Central memory CD4-positive, alpha-beta T cell (primary cell): ENCODE measurements around the gene TTC1.
"Not testable (repeated sequence)": the region's sequence is repeated elsewhere in the genome, so short reads cannot be mapped to it uniquely, and the experiment has no call there.

Experiments used
- DNase-seq: peaks from one replicate; pipeline ENCODE4 v3.0.0; 2022
- total RNA-seq, 3 experiments: gene quantifications; one replicate each; lab custom pipeline; 2026; lab: John Stamatoyannopoulos, UW

TTC1 gene, protein sequence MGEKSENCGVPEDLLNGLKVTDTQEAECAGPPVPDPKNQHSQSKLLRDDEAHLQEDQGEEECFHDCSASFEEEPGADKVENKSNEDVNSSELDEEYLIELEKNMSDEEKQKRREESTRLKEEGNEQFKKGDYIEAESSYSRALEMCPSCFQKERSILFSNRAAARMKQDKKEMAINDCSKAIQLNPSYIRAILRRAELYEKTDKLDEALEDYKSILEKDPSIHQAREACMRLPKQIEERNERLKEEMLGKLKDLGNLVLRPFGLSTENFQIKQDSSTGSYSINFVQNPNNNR
- 33.0 to 113 (median 63.9) reads per million in 3 experiments for total RNA-seq

DNA sequence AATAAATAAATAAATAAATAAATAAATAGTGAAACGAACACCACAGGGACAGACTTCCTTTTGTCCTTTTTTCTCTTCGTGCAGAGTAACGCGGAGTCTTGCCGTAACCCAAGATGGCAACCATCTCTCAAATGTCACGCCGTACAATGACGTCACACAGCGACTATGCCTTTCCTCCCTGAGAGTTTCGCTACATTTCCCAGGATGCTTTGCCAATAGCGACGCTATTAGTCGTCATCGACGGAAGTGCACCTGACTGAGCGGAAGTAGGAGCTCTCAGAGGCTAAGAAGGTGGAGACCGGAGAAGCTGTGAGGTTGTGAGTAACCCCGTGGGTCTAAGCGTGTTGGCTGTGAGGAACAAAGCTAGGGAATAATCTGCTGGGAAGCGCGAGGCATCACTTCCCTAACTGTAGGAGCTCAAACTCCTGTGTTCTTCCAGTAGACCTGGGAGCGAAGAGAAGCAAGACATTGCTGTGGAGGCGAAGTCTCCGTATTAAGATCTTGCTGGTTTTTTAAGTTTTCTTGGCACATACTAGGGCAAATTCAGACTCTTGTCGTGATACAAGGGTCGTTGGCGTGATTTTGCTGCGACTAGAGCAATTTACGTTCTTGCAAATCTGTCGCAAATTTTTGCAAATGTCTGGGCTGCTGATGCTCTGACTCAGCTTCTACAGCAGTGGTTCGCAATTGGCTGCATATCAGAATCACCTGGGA lies at the start of gene TTC1:
Gene TTC1 (plus strand): TSS at position 263 of the 714 bp plus-strand sequence. CDS start 1,390 bp downstream, outside the sequence.
- peak; percentile 93 for DNase-seq

DNA sequence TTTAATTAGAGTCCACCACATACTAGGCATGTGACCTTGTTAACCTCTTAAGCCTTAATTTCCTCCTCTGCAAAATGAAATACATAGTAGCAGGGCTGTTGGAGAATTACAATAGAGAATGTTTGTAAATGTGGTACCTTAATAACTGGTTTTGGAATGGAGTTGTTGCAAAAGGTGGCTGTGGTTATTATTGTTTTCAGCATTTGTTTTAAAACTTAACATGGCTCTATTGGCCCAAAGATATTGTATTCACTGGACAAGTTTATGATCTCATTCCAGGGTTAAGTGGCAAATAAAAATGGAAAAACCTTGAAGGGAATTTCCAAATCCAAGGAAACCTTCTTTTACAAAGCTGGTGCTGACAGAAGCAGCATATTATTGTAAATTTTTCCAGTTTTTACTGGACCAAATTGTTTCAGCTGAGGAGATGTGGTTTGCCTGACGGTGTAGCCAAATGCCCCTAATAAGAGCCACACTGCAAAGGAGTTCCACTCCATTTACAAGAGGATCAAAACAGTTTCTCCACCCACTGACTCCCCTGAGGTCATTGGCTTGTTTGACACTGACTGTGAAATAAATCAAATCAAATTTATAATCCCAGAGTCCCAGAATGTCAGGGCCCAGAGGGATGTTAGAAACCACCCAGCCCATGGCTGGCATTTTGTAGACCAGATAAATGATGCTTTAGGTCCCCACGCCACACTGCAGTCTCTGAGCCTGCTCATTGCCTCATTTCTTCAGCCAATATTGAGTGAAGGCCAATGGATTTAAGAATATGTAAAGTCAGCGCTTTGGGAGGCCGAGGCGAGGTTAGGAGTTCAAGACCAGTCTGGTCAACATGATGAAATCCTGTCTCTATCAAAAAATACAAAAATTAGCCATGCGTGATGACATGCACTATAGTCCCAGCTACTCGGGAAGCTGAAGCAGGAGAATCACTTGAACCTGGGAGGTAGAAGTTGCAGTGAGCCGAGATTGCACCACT lies 47.5 kb upstream of the TTC1 start:
- DNase-seq, result no peak

DNA sequence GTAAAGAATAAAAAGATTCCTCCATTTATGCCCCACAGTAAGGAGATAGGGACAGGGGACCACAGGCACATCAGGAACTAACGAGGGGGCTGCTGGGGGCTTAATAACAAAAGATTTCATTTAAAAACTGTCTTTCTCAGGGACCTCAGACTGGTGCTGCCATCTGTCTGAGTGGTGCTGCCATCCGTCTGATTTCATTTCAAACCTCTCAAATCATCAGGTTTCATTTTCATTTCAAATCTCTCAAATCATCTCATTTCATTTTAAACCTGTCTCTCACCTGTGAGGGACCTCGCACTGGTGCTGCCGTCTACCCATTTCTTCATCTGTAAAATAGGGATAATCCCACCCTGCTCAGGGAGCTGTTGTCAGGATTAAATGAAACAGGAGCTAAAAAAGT lies 46.7 kb upstream of the TTC1 start:
- no peak for DNase-seq

DNA sequence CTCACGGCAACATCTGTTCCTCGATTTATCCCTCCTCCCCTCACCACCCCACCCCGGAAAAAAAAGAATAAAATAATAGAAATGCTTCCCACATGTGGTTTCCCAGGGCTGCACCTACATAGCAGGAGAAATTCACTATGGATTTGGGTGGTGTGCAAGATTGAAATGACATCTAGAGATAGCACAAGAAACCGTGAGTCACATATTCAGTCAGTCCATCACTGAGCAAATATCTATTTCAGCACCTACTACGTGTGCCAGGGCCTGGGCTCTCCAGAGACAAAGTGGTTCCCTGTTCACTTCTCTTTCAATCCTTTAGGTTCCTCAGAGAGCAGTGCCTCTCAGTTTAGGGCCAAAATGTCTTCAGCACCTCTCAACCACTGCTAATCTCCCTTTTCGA lies 45.0 kb upstream of the TTC1 start:
- DNase-seq, result no peak

DNA sequence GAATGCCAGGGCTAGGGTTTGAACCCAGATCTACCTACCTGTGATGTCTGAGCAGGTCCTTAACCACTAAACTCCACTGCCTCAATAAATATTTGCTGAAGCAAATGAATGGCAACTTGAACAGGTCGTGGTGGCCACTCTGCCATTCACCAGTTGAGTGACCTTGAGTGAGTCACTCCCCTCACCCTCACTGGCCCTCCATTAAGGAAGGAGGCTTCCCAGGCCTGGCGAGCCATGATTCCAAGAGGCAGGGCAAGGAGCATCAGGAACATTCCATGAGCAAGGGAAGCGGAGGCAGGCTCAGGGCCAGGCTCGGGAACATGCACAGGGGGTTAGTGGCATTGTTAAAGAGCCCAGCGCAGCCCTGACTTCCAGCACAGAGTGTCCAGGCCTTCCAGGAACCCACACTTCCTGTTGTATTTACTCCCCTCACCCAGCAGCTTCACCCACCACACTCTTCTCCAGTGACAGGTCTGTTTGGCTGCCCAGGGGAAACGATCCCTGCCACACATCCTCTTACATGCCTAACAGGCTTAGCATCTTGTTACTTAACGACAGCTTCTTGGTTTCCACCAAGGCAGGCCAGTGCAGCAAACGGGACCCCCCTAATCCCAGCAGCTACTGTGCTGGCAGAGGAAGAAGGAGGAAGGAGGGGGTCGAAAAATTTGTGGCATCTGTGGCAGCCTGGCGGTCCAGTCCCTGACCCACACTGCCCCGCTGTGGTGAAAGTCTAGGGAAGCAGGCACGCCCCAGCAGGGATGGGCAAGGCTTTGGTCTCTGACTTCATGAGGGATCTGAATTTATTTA lies 43.7 kb upstream of the TTC1 start:
- DNase-seq, result no peak

DNA sequence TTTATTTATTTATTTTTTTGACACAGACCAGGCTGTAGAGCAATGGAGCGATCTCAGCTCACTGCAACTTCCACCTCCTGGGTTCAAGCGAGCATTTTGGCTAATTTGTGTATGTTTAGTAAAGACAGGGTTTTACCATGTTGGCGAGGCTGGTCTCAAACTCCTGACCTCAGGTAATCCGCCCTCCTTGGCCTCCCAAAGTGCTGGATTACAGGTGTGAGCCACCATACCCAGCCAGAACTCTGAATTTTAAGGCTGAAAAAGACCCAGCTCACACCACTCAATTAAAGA lies 43.2 kb upstream of the TTC1 start:
- DNase-seq, result not testable (repeated sequence)

DNA sequence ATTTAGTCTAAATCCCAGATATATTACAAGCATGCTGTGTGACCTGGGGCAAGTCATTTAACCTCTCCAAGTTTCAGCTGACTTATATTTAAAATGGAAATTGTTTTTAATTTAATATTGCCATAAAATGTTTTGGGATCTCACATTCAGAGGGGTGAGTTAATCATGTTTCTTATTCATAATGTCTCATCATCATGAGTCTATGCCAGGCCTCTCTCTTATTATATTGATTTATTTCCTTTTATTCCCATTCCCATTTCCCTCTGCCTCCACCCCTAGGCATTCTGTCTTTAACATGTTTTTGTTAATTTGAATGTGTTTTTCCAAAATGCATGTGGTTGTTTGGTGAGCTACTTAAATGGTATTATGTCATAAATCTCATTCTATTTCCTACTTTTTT lies 39.0 kb upstream of the TTC1 start:
- no peak for DNase-seq

DNA sequence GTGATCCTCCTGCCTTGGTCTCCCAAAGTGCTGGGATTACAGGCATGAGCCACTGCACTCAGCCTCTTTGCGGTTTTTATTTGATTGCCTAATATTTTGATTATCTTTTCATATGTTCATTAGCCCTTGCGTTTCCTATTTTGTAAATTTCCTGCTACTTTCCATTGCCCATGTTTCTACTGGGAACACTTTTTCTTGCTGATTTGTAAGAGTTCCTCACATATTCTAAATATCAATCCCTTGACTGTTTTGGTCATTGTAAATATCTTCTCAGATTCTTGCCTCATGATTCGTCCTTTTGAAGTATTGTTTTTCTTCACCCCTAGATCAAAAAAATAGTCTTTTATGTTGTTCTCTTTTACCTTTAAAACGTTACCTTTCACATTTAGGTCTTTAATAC lies 37.9 kb upstream of the TTC1 start:
- DNase-seq, result no peak

DNA sequence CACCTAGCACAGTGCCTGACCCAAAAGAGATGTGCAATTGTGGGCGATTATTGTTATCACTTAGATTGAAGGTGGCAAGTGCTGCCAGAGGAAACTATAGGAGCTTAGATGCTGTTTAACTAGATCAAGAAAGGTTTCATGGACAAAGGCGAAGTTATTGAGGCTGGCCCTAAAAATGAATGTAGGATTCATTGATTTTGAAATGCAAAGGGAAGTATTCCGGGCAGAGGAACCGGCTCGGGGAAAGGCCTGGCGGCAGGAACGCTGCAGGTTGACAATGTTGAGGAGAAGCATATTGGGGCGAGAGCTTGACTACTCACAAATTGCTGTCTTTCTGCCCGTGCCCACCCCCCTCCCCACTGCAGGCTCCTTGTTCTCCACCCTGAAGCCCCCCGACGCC lies 37.4 kb upstream of the TTC1 start:
- no peak for DNase-seq

DNA sequence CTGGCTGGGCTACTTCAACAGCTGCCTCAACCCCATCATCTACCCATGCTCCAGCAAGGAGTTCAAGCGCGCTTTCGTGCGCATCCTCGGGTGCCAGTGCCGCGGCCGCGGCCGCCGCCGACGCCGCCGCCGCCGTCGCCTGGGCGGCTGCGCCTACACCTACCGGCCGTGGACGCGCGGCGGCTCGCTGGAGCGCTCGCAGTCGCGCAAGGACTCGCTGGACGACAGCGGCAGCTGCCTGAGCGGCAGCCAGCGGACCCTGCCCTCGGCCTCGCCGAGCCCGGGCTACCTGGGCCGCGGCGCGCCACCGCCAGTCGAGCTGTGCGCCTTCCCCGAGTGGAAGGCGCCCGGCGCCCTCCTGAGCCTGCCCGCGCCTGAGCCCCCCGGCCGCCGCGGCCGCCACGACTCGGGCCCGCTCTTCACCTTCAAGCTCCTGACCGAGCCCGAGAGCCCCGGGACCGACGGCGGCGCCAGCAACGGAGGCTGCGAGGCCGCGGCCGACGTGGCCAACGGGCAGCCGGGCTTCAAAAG lies 36.9 kb upstream of the TTC1 start:
- DNase-seq, result no peak

DNA sequence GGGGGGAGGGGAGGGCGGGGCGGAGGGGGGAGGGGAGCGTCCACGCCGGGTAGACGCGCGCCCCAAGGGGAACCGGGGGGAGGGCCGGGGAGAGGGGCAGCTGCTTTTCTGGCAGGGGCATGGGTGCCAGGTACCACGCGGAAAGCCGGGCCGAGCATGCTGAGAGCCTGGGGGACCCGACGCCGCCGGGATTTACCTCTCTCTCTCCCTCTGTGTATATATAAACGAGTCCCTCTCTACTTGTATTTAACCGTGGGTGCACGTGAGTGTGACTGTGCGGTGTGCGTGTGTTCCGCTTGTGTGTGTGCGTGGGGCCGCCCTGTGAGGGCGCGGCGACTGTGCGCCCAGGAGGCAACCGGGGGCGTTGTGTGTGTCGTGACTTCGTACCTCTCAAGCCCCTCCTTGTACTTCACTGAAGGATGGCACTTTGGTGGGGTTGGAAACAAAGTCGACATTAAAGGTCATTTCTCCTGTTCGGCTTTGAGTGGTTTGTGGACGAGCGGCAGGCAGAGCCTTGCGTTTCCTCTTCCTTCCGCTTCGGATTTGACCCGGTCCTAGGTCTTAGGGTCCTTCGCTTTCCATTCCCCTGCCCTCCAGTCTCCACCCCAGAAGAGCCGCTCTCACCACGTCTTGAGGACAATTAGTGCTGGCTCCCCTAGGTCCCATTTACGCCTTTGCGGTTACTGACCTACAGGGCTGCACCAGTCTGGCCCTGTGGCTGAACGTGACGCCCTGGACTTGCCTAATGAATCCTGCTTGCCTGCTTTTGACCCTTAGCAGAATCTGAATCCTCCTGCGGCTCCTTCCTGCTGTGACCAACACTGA lies 36.2 kb upstream of the TTC1 start:
- DNase-seq, result no peak

DNA sequence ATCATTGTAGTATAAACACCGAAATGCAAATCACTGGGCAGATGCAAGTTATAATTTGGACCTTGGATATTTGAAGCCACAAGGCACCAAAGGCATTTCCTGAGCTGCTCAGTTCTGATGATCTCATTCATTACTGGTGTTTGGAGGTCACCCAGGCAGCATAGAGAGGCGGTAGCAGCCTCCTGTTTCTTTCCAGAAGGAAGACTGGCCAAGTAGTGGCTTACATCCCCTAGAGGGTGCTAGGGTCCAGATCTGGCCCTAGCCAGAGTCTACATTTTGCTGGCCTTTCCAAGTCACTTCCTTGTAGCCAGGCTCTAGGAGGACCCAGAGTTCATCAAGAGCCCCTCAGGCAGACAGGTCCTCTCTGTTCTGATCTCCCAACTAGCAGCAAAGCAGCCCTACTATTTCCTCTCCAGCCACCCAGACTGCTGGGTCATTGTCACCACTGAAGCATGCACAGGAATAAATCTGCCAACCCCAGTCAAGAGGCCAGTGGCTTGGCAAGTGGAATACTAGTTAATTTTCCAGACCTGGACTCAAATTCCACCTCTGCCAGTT lies 33.4 kb upstream of the TTC1 start:
- no peak for DNase-seq

DNA sequence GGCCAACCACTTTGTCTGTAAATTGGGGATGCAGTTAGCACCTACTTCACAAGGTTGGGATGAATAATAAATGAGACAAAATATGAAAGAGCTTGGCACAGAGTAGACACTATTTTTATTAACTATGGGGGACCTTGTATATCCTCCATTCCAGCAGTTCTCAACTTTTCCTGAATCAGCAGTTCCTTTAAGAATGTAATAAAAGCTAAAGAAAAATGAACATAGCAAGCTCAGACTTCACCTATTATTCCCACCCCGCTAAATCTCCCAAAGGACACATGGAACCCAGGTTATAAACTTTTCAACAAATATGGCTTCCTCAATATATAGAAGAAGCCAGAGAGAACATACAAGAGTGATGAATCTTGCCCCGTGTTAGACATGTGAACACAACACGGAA lies 32.0 kb upstream of the TTC1 start:
- DNase-seq, result no peak

DNA sequence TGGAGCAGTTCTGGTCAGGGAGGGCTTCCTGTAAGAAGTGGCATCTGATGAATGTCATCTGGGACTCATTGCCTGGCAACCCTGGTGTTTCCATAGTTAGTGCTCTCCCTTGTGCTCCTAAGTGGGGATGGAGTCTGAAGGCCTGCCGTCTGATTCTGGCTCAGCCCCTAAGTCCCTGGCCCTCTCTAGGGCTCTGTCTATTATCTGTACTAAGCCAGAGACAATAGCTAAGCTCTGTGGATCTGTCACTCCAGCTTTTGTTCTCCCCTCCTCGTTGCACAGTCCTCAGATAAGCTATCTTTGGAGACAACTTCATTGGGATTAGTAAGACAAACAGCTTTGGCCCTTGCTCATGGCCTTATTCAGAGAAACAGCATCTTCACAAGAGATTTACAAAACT lies 30.6 kb upstream of the TTC1 start:
- no peak for DNase-seq

DNA sequence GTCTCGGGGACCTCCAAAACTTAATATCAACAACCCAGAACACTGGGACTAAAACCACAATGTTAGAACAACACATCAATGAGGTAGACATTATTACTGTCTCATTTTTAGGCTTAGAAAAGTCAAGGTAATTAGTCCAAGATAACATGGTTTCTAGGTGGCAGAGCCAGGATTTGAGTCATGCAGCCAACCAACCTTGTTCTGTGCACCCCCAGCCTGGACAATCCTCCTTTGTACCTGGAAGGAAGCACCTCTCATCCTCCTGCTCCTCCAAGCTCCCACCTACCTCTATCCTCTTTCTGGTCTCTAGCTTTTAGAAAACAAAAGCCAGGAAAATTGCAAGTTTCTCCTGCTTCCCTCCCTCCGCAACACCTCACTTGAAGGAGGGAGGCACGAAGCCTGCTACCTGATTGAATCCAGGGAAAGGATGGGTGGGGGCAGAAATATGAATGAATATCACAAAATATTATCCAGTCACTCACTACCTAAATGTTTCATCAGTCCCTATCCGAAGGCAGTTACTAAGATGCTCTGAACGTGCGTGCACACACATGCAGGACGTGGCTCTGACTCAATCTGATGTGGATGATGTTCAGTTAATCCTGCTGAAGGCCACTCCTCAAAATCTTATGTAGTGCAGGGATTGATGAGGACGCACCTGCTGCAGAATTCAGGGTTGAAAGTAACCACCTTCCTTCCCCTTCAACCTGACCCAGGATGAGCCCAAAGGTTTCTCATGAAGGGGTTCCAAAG lies 26.3 kb upstream of the TTC1 start:
- no peak for DNase-seq

DNA sequence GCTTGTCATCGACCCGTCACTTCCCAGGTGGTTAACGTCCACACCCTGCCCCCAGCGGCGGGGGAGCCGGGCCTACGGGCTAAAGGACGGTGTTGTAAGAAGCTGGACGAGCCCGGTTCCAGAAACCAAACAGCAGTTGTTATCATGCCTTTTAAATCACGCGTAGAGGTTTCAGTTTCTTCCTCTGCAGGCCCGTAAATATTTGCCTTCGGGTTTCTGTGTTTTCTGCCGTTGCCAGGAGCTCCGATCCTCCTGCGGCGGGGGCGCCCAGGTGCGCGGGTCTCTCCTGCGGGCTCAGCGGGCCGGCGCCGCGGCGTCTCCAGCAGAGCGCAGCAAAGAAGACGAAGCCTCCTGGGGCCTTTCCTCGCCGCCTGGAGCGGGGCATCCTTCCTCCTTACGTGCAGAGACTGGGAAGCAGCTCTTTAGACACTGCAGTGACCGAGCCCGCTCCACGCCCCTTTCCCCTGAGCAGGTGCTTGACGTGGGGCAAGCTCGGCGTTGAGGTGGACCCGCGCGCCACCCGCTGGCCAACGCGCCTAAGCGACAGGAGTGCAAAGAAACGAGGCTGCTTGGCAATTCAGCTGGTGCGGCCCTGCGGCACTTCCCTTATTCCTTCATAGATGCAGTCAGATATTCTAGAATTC lies 21.8 kb upstream of the TTC1 start:
- DNase-seq, result peak; percentile 62

DNA sequence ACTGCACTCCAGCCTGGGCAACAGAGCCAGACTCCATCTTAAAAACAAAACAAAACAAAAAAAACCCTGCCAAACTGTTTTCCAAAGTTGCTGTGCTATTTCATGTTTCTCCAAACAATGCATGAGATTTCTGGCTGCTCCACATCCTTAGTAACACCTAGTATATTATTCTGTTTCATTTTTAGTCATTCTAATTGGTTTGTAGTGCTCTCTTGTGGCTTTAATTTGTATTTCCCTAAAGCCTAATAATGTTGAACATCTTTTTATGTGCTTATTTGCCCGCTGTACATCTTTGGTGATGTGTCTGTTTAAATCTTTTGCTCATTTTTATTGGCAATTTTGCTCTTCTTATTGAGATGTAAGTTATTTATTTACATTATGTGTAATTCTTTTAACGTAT lies 18.4 kb upstream of the TTC1 start:
- no peak for DNase-seq

DNA sequence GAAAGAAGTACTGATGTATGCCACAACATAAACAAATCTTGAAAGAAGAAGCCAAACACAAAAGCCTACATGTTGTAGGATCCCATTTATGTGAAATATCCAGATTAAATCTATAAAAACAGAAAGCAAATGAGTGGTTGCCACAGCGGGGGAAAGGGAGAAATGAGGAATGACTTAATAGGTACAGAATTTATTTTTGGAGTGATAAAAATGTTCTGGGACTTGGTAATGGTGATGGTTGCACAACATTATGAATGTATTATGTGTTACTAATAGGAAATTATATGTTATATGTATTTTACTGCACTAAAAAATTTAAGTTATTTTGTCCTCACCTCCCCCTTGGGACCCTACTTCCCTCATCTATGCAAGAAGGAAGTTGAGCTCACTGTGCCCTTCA lies 16.4 kb upstream of the TTC1 start:
- DNase-seq, result no peak

DNA sequence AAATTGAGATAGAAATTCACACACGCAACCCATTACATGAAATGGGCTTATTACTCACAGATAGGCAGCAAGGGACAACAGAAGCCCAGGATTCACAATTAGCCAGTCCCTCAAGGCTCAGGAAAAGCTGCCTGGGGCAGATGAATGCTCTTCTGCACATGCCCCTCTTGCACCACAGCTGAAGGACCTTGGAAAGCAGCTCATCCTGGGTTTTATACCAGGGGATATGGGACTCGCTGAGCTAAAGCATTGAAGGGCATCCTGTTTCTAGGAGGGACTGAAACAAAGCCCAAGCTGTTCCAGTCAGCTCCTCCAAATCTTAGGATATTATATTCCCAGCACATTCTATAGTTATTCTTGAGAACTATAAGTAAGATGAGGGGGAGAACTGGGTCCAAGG lies 15.7 kb upstream of the TTC1 start:
- DNase-seq, result no peak

DNA sequence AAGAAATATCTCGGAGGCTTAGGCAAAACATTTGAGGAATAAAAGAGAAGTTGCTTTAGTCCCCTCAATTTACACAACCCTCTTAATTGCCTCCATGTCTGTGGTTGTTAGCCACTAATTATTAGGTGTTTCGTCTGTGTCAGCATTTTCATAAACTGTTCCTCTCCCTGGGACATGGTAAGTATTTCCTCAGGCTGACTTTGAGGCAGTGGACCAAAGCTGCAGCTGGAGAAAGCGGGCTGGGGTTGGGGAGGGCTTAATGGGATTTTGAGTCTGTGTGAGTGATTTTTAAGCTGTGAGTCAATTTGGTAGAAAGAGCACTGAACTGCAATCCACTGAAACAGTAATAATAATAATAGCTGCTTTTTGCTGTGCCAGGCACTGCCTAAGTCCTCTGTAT lies 13.0 kb upstream of the TTC1 start:
- DNase-seq, result no peak
